HEK293T (cell line): Measurements from ENCODE around the gene STXBP1.
"Not testable (repeated sequence)": the region's sequence is repeated elsewhere in the genome, so short reads cannot be mapped to it uniquely, and the experiment has no call there.

Source experiments
- BHLHE40 ChIP-seq: fragments of 450-650 bp; IDR thresholded peaks from 2 replicates; pipeline ENCODE4 v1.6.1; 2016; ENCODE audit warnings: mild to moderate bottlenecking, moderate library complexity, borderline replicate concordance
- ELF4 ChIP-seq: fragments of 450-650 bp; IDR thresholded peaks from 2 replicates; pipeline ENCODE4 v1.6.1; 2017; ENCODE audit warnings: antibody characterized with exemption
- FOXA1 ChIP-seq: fragments of 450-650 bp; IDR thresholded peaks from 2 replicates; pipeline ENCODE4 v1.6.1; 2016; ENCODE audit warnings: mild to moderate bottlenecking
- FOXK2 ChIP-seq: fragments of 450-650 bp; IDR thresholded peaks from 2 replicates; pipeline ENCODE4 v1.6.1; 2016; ENCODE audit warnings: mild to moderate bottlenecking
- FOXM1 ChIP-seq: fragments of 450-650 bp; IDR thresholded peaks from 2 replicates; pipeline ENCODE4 v1.6.1; 2017; ENCODE audit warnings: mild to moderate bottlenecking, borderline replicate concordance
- L3MBTL2 ChIP-seq: fragments of 450-650 bp; conservative IDR thresholded peaks from 2 replicates; pipeline ENCODE4 v1.6.1; 2016; ENCODE audit warnings: mild to moderate bottlenecking
- LEF1 ChIP-seq: fragments of 450-650 bp; IDR thresholded peaks from 2 replicates; pipeline ENCODE4 v1.6.1; 2017; ENCODE audit warnings: mild to moderate bottlenecking, borderline replicate concordance
- TARDBP ChIP-seq: fragments of 450-650 bp; IDR thresholded peaks from 2 replicates; pipeline ENCODE4 v1.6.1; 2016

GRCh38 chr9:127621339-127621970 lies 9.4 kb downstream of the STXBP1 start:
- TF ChIP-seq TARDBP, LEF1, FOXM1, L3MBTL2, FOXA1, ELF4, BHLHE40, FOXK2: not testable (repeated sequence)
